Stimulated activated naive CD8-positive, alpha-beta T cell treated with anti-CD3 and anti-CD28 coated beads, Interleukin-15, Interleukin-2, amounts not matched to agents 100 ng/mL and 50 ng/mL, for 24 hours (primary cell): Measurements from ENCODE around the gene TBC1D17.

Experiments used
- H3K27ac Mint-ChIP-seq: one replicate; pipeline ENCODE4 v1.8.0; 2021; ENCODE audit warnings: mild to moderate bottlenecking, mixed read lengths
- H3K27me3 Mint-ChIP-seq: one replicate; pipeline ENCODE4 v1.8.0; 2021; ENCODE audit warnings: mixed read lengths
- H3K36me3 Mint-ChIP-seq: one replicate; pipeline ENCODE4 v1.8.0; 2021; ENCODE audit warnings: low read depth, mixed read lengths
- H3K4me1 Mint-ChIP-seq: one replicate; pipeline ENCODE4 v1.8.0; 2021; ENCODE audit warnings: low read depth, mixed read lengths
- H3K4me3 Mint-ChIP-seq: one replicate; pipeline ENCODE4 v1.8.0; 2021; ENCODE audit warnings: mild to moderate bottlenecking, mixed read lengths
- H3K9me3 Mint-ChIP-seq: one replicate; pipeline ENCODE4 v1.8.0; 2021; ENCODE audit warnings: mixed read lengths

Gene TBC1D17

GRCh38 chr19:49904136-49904535, 26.6 kb downstream of the TBC1D17 start:
- H3K36me3 Mint-ChIP-seq, result peaks cover 28% of the 10 kb centered on the region
- H3K27me3 Mint-ChIP-seq, result no peaks in the 10 kb centered on the region
- no peaks in the 10 kb centered on the region for H3K9me3 Mint-ChIP-seq
- no peak overlapping the region for H3K27ac Mint-ChIP-seq
- peaks cover 71% of the 10 kb centered on the region for H3K4me1 Mint-ChIP-seq
- peak overlapping the region; percentile 7 for H3K4me3 Mint-ChIP-seq

GRCh38 chr19:49906879-49907564, 29.5 kb downstream of the TBC1D17 start:
- H3K36me3 Mint-ChIP-seq, result peaks cover 47% of the 10 kb centered on the region
- peak overlapping the region; percentile 52 for H3K27ac Mint-ChIP-seq
- peaks cover 77% of the 10 kb centered on the region for H3K4me1 Mint-ChIP-seq
- no peaks in the 10 kb centered on the region for H3K27me3 Mint-ChIP-seq
- H3K9me3 Mint-ChIP-seq, result no peaks in the 10 kb centered on the region
- H3K4me3 Mint-ChIP-seq, result no peak overlapping the region

- H3K4me1 Mint-ChIP-seq, result peaks cover 80% of the 10 kb centered on the region
- no peak overlapping the region for H3K4me3 Mint-ChIP-seq
- H3K27ac Mint-ChIP-seq, result peak overlapping the region; percentile 16
- H3K36me3 Mint-ChIP-seq, result peaks cover 52% of the 10 kb centered on the region
- H3K9me3 Mint-ChIP-seq, result no peaks in the 10 kb centered on the region
- no peaks in the 10 kb centered on the region for H3K27me3 Mint-ChIP-seq
Observed at GRCh38 chr19:49907745-49908446, 30.4 kb downstream of the TBC1D17 start.

GRCh38 chr19:49908480-49909420, 31.2 kb downstream of the TBC1D17 start:
- H3K27me3 Mint-ChIP-seq, result no peaks in the 10 kb centered on the region
- no peak overlapping the region for H3K4me3 Mint-ChIP-seq
- H3K4me1 Mint-ChIP-seq, result peaks cover 82% of the 10 kb centered on the region
- no peak overlapping the region for H3K27ac Mint-ChIP-seq
- H3K9me3 Mint-ChIP-seq, result no peaks in the 10 kb centered on the region
- peaks cover 61% of the 10 kb centered on the region for H3K36me3 Mint-ChIP-seq

GRCh38 chr19:49910179-49910578, 32.7 kb downstream of the TBC1D17 start:
- Mint-ChIP-seq H3K9me3 (no peaks in the 10 kb centered on the region), H3K27ac (no peak overlapping the region), H3K27me3 (no peaks in the 10 kb centered on the region), H3K4me1 (peaks cover 83% of the 10 kb centered on the region), H3K4me3 (no peak overlapping the region), H3K36me3 (peaks cover 71% of the 10 kb centered on the region)

- peaks cover 77% of the 10 kb centered on the region for H3K36me3 Mint-ChIP-seq
- H3K27ac Mint-ChIP-seq, result peak overlapping the region; percentile 98
- H3K4me1 Mint-ChIP-seq, result peaks cover 79% of the 10 kb centered on the region
- H3K4me3 Mint-ChIP-seq, result peak overlapping the region; percentile 71
- no peaks in the 10 kb centered on the region for H3K27me3 Mint-ChIP-seq
- no peaks in the 10 kb centered on the region for H3K9me3 Mint-ChIP-seq
Observed at GRCh38 chr19:49911381-49912145, 34.1 kb downstream of the TBC1D17 start.

GRCh38 chr19:49912965-49913685, 35.6 kb downstream of the TBC1D17 start:
- H3K27me3 Mint-ChIP-seq, result no peaks in the 10 kb centered on the region
- no peak overlapping the region for H3K4me3 Mint-ChIP-seq
- no peaks in the 10 kb centered on the region for H3K9me3 Mint-ChIP-seq
- H3K27ac Mint-ChIP-seq, result peak overlapping the region; percentile 76
- peaks cover 74% of the 10 kb centered on the region for H3K4me1 Mint-ChIP-seq
- peaks cover 76% of the 10 kb centered on the region for H3K36me3 Mint-ChIP-seq

GRCh38 chr19:49913720-49914119, 36.2 kb downstream of the TBC1D17 start:
- H3K27ac Mint-ChIP-seq, result peak overlapping the region; percentile 76

GRCh38 chr19:49915271-49915670, 37.8 kb downstream of the TBC1D17 start:
- Mint-ChIP-seq H3K4me1 (peaks cover 76% of the 10 kb centered on the region), H3K27me3 (no peaks in the 10 kb centered on the region), H3K9me3 (no peaks in the 10 kb centered on the region), H3K27ac (no peak overlapping the region), H3K4me3 (no peak overlapping the region), H3K36me3 (peaks cover 71% of the 10 kb centered on the region)

More at GRCh38 chr19:49913720-49914119, 36.2 kb downstream of the TBC1D17 start:
- peak overlapping the region; percentile 10 for H3K4me3 Mint-ChIP-seq
- peaks cover 76% of the 10 kb centered on the region for H3K36me3 Mint-ChIP-seq
- no peaks in the 10 kb centered on the region for H3K9me3 Mint-ChIP-seq
- H3K4me1 Mint-ChIP-seq, result peaks cover 72% of the 10 kb centered on the region
- H3K27me3 Mint-ChIP-seq, result no peaks in the 10 kb centered on the region

- H3K4me3 Mint-ChIP-seq, result peak overlapping the region; percentile 43
- no peaks in the 10 kb centered on the region for H3K27me3 Mint-ChIP-seq
- H3K36me3 Mint-ChIP-seq, result peaks cover 75% of the 10 kb centered on the region
- no peaks in the 10 kb centered on the region for H3K9me3 Mint-ChIP-seq
- peak overlapping the region; percentile 75 for H3K27ac Mint-ChIP-seq
- peaks cover 78% of the 10 kb centered on the region for H3K4me1 Mint-ChIP-seq
Observed at GRCh38 chr19:49916839-49917733, 39.6 kb downstream of the TBC1D17 start.

- H3K27me3 Mint-ChIP-seq, result no peaks in the 10 kb centered on the region
- H3K36me3 Mint-ChIP-seq, result peaks cover 75% of the 10 kb centered on the region
- H3K27ac Mint-ChIP-seq, result no peak overlapping the region
- peaks cover 78% of the 10 kb centered on the region for H3K4me1 Mint-ChIP-seq
- no peaks in the 10 kb centered on the region for H3K9me3 Mint-ChIP-seq
- no peak overlapping the region for H3K4me3 Mint-ChIP-seq
Observed at GRCh38 chr19:49918089-49918488, 40.6 kb downstream of the TBC1D17 start.

- Mint-ChIP-seq H3K27ac (no peak overlapping the region), H3K36me3 (peaks cover 69% of the 10 kb centered on the region), H3K27me3 (no peaks in the 10 kb centered on the region), H3K4me1 (peaks cover 79% of the 10 kb centered on the region), H3K4me3 (no peak overlapping the region), H3K9me3 (no peaks in the 10 kb centered on the region)
Observed at GRCh38 chr19:49920624-49921363, 43.3 kb downstream of the TBC1D17 start.
